Naive thymus-derived CD8-positive, alpha-beta T cell (primary cell): ENCODE measurements around the gene MAP3K2. TPM values are rescaled to one million over a fixed set of nuclear protein-coding genes. Genes with fewer than 3 reads are reported as not detected.

Experiments
- ATAC-seq, 2 donors: fragments of 150-1000 bp; cut with Tn5 transposase in 1 of 2; sonication (Bioruptor Pico), chemical (Tn5 transposase) in 1 of 2; 1 replicate in 1 of 2; 2 replicates in 1 of 2; pipeline ENCODE4 v1.10.0; 2021; ENCODE audit warnings: mild to moderate bottlenecking in 2 of 2, moderate library complexity in 2 of 2
- POLR2A ChIA-PET: fragments of 350-600 bp; sonication (Branson Sonifier 250); formaldehyde crosslinking; loops from one replicate; lab custom pipeline; 2021; ENCODE audit warnings: antibody characterized with exemption; lab: Charles Lee
- DNase-seq, 10 donors: peaks; one replicate each; pipeline versions ENCODE4 v3.0.0 to v3.0.0-alpha.2; 2020 to 2022
- H3K27ac Mint-ChIP-seq, 10 donors: one replicate each; pipeline ENCODE4 v1.8.0; 2020 to 2022; ENCODE audit warnings: mild to moderate bottlenecking in 10 of 10, mixed read lengths in 10 of 10, moderate library complexity in 4 of 10, inconsistent platforms in 1 of 10
- H3K27me3 Mint-ChIP-seq, 5 donors: one replicate each; pipeline ENCODE4 v1.8.0; 2021 to 2022; ENCODE audit warnings: mixed read lengths in 5 of 5
- H3K36me3 Mint-ChIP-seq, 3 donors: one replicate each; pipeline ENCODE4 v1.8.0; 2020 to 2022; ENCODE audit warnings: mixed read lengths in 3 of 3, mild to moderate bottlenecking in 2 of 3, inconsistent platforms in 1 of 3
- H3K4me1 Mint-ChIP-seq, 4 donors: one replicate each; pipeline ENCODE4 v1.8.0; 2021 to 2022; ENCODE audit warnings: mixed read lengths in 4 of 4
- H3K4me3 Mint-ChIP-seq, 10 donors: one replicate each; pipeline ENCODE4 v1.8.0; 2020 to 2022; ENCODE audit warnings: mild to moderate bottlenecking in 10 of 10, mixed read lengths in 10 of 10, moderate library complexity in 6 of 10, inconsistent platforms in 1 of 10
- H3K9me3 Mint-ChIP-seq, 9 donors: one replicate each; pipeline ENCODE4 v1.8.0; 2020 to 2022; ENCODE audit warnings: mixed read lengths in 9 of 9, mild to moderate bottlenecking in 3 of 9, inconsistent platforms in 1 of 9, moderate library complexity in 1 of 9
- microRNA-seq: library from miRNA; unstranded; fragments of <30 nt; microRNA quantifications from one replicate; pipeline ENCODE4 v1.2.0, GENCODE V29; 2022; ENCODE audit warnings: borderline microRNAs expressed
- polyA plus RNA-seq, 3 donors: library from polyadenylated mRNA; unstranded; fragments of 300-500 nt; fragmentation: Illumina TruSeq; gene quantifications; one replicate each; pipeline ENCODE4 v1.2.3, GENCODE V29; 2021
- total RNA-seq, 8 experiments: library from RNA in 2 of 8; stranded (reverse) in 2 of 8; gene quantifications; one replicate each; pipeline ENCODE4 v1.2.3 and lab custom pipeline; 2021 to 2026

Gene MAP3K2
- total and polyA plus RNA-seq, 5 experiments from 2014 or later: 36.0 to 80.6 (median 51.9) TPM

- POLR2A ChIA-PET: no interaction called here
- Mint-ChIP-seq H3K36me3 (peaks cover 4 to 61% (median 33%) of the 10 kb centered on the region in 3 donors), H3K27me3 (no peaks in the 10 kb centered on the region), H3K4me3 (no peak overlapping the region), H3K9me3 (no peaks in the 10 kb centered on the region), H3K4me1 (peaks cover 2 to 19% (median 8%) of the 10 kb centered on the region in 4 donors), H3K27ac (peak overlapping the region in 4 of 10 donors; percentile 43 to 81 (median 62))
- ATAC-seq: no peak
- DNase-seq: no peak
Measured at GRCh38 chr2:127254386-127254981, 133.3 kb downstream of the MAP3K2 start.

Small RNA genes lying within 50 kb of the gene (microRNA-seq; reads per million reads assigned to microRNA genes)
- not detected for gene MIR4783

Other genes starting within 250 kb of the MAP3K2 start
- not detected for gene CYP27C1, start 167.7 kb downstream of the MAP3K2 start, total RNA-seq
- gene CYP27C1, start 167.7 kb downstream of the MAP3K2 start, polyA plus RNA-seq: not detected
- gene ERCC3, start 93.8 kb downstream of the MAP3K2 start, total RNA-seq: 10 to 100 TPM; 63.0 to 65.8 TPM
- gene ERCC3, start 93.8 kb downstream of the MAP3K2 start, polyA plus RNA-seq: 10 to 100 TPM; 17.0 to 27.2 (median 20.3) TPM
- gene PROC, start 30.5 kb upstream of the MAP3K2 start, total RNA-seq: not detected
- gene PROC, start 30.5 kb upstream of the MAP3K2 start, polyA plus RNA-seq: not detected
- gene IWS1, start 138.5 kb upstream of the MAP3K2 start, total RNA-seq: 10 to 100 TPM; 47.2 to 50.7 TPM
- gene IWS1, start 138.5 kb upstream of the MAP3K2 start, polyA plus RNA-seq: 10 to 100 TPM; 12.4 to 30.1 (median 19.3) TPM
- under 1 TPM; 0.26 to 0.58 TPM for gene MYO7B, start 147.7 kb upstream of the MAP3K2 start, total RNA-seq
- under 1 TPM in 2 of 3 donors, not detected in 1; 0.21 to 0.42 TPM for gene MYO7B, start 147.7 kb upstream of the MAP3K2 start, polyA plus RNA-seq